Gastrocnemius medialis (tissue), 4 donors: Measurements from ENCODE around the gene HAUS7.

ENCODE experiments used
- CTCF ChIP-seq, 5 experiments: fragments of 450-650 bp in 3 of 5; fragments of 200-600 bp in 2 of 5; sonication (generic) in 2 of 5; IDR thresholded peaks in 4 of 5; conservative IDR thresholded peaks in 1 of 5; 1 replicate in 4 of 5; 2 replicates in 1 of 5; pipeline ENCODE4 v1.5.1; 2016 to 2019; ENCODE audit warnings: antibody characterized with exemption in 5 of 5, mild to moderate bottlenecking in 3 of 5, moderate library complexity in 3 of 5
- POLR2A ChIP-seq, 2 donors: fragments of 450-650 bp; IDR thresholded peaks; one replicate each; pipeline ENCODE4 v1.6.1; 2017; ENCODE audit warnings: antibody characterized with exemption in 2 of 2, mild to moderate bottlenecking in 2 of 2, moderate library complexity in 2 of 2

DNA sequence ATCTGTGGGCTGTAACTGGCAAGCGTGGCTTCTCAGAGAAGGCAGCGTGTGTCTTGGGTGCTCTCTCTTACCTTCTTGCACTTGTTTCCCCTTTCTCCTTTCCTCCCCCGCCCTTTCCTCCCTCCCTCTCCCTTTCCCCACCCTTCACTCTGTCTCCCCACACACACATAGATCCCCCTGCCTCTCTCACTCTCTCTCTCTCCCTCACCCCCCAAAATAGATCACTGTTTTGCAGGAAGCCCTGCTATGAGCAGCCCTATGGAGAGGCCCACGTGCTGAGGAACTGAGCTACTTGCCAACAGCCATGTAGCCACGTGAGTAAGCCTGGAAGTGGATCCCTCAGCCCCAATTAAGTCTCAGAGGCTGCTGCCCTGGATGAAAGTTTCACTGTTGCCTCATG is 65.0 kb downstream of the HAUS7 start:
- no peak for TF ChIP-seq POLR2A (IDR thresholded peaks at IDR 0.05)
- TF ChIP-seq CTCF (IDR thresholded peaks at IDR 0.05 in 4 of 5, conservative IDR thresholded peaks at IDR 0.05 in 1 of 5) = no peak
